Cerebellar nuclear complex (tissue), 1 donor: Measurements from ENCODE around the gene REXO1.

Experiments used
- DNase-seq, 2 experiments: peaks; one replicate each; lab custom pipeline; 2025; lab: John Stamatoyannopoulos, UW

REXO1 gene

DNA sequence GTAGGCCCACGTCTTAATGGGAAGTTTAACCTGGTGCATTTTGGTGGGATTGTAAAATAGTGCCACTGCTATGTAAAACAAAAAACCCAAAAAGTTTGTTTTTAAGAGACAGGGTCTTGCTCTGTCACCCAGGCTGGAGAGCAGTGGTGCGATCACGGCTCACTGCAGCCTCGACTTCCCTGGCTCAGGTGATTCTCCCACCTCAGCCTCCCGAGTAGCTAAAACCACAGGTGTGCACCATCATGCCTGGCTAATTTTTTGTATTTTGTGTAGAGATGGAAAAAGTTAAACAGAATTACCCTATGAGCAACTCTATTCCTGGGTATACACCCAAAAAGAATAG is 820 bp upstream of the REXO1 start:
- DNase-seq = no peak

DNA sequence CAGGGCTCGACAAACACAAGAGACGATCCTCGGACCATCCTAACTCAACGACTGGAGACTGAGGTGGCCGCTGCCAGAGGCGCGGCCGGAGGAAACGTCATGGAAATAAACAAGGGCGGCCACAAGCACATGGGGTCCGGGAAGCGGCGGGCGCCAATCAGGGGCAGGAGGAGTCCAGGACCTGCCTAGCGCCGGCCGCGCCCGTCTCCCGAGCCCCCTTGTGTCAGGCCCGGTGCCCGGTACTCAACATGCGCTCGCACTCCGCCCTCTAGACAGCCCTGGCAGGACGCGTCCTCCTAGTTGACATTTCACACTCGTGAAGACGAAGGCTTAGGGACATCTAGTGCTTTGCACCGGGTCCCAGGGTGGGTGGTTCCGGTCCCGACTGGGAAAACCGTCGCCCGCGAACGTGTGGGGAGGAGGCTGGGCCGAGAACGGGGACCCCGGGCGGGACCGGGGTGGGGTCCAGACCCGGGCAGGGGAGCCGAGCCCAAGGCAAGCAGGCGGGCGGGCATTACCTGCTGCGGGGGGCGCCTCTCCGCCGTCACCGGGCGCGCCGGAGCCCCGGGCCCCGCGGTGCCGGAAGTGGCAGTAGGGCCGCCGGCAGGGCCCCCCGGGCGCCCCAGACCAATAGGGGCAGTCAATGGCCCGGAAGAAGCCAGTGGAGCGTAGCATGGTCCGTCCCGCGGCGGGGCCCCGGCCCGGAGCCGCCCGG is 442 bp downstream of the REXO1 start:
- DNase-seq = no peak

DNA sequence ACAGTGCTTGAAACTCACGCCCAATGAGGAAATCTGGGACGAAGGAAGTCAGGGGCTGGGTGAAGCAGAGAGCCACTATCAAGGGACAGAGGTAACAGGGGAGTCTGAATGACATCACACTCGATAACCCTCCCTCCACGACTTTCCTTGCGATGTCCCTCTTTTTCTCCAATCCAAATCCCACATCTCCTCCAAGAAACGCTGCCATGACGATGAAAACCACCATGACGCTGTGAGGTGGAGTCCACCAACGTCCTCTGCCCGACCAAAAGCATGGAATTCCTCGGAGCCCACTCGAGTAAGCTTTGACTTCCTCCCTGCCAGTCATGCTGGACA is 967 bp downstream of the REXO1 start:
- DNase-seq = no peak

DNA sequence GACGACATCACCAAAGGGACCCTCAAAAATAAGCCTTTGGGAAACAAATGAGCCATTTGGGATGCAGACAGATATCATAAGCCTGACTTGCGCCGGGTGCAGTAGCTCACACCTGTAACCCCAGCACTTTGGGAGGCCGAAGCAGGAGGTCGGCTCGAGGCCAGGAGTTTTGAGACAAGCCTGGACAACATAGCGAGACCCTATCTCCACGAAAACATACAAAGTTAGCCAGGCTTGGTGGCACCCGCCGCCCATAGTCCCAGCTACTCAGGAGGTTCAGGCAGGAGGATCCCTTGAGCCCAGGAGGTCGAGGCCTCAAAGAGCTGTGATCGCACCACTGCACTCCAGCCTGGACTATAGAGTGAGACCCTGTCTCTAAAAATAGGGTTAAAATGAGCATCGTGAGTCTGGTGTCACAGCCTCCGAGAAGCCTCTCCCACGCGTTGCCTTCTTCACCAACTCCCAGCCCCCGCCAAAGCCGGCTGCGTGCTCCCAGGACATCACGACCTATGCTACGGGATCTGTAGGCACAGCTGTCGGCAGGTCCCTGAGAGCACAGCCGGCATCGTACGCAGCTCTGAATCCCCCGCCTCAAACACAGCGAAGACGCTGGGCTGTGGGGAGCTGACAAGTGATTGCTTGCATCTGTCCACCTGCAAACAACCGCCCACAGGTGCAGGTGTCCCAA is 1.6 kb downstream of the REXO1 start:
- no peak for DNase-seq

DNA sequence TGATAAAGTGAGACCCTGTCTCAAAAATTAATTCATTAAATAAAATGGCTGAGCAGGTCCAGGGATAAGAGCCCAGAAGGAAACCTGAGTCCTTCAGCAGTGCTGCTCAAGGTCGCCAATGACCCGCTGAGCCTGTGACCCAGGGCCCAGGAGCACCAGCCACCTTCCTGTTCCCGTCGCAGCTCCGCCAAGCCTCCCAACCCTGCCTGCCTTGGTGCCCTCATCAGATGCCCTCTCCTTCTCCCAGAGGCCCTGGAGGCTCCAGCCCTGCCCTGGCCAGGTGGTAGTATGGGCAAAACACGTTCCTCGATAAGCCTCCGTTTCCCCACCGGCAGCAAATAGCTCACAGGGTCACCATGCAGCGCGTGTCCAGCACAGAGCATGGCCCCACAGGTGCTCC is 2.6 kb downstream of the REXO1 start:
- no peak for DNase-seq

DNA sequence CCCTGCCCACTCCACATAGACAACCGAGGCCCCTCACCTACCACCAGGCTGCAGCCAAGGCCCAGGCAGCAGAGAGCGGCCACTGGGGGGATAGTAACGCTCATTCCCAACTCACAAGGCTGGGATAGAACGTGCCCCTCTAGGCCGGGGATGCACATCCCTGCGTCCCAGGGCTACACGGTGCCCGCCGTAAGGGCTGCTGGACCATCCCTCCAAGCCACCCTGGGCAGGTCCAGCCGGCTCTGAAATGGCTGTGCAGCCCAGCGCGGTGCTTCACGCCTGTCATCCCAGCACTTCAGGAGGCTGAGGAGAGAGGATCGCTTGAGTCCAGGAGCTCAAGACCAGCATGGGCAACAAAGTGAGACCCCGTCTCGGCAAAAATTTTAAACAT is 3.2 kb downstream of the REXO1 start:
- DNase-seq = no peak

DNA sequence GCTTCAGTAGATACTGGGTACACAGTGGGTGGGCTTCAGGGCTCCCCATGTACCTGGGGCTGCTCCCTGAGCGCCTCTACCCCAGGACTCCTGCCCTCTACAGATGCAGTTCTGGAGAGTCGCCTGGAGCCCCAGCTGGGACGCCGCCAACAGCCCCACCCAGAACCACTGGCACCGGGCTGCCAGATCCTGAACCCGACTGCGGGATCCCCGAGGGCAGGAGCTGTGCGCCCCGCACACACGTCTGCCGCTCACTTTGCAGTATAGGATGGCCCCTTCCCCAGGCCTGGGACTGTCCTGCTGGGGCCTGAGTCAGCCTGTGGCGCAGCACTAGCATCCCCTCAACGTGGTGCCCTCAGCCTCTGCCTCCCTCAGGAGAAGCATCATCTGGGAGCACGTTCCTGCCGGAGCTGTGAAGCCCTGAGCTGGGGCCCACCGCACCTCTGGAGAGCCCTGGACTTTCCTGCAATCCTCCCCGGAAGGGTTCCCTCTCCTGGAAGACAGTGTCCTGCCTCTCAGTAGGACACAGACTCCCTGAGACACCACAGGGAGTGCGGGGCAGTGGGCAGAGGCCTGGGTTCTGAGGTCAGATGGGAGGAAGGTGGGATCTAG is 3.7 kb downstream of the REXO1 start:
- DNase-seq = no peak

DNA sequence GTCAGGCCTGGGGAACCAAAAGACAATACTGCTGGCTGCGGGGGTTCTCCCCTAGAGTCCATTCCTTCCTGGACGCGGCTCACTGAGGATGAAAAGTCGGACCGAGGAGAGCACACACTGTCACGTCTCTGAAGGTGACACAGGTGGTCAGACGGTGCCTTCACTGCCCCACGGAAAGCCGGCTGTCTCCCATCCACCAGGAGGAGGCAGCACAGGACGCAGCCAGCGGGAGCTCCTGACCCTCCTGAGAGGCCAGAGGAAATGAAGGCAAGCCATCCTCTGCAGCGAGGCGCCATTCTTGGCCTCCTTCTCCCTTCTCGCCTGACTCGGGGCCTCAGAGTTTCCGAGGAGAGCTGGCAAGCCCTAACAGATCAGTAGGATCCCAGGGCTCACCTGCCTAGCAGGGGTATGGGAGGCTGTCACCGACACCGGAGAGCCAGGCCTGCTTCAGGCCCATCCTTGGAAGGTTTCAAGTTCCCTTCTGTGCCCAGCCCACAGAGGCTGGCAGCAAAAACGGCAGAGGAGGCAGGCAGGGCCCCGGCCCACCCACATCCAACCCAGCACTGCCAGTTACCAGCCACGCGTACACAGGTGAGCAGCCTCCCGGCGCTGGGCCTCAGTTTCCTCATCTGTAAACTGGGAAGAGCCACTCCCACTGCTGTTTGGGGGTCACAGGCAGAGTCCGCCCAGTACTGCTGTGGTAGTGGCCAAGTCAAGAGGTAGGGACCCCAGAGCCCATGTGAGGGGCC is 4.5 kb downstream of the REXO1 start:
- DNase-seq = no peak

DNA sequence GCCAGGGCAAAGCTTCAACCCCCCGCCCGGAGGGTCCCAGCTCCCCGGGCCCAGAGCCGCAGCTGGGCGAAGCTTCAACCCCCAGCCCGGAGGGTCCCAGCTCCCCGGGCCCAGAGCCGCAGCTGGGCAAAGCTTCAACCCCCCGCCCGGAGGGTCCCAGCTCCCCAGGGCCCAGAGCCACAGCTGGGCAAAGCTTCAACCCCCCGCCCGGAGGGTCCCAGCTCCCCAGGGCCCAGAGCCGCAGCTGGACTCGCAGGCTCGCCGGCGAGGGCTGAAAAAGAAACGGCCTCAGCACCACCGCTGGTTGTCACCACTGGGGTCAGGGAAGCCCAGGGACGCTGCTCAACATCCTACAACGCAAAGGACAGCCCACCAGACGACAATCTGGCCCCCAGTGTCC is 5.2 kb downstream of the REXO1 start:
- DNase-seq = no peak

DNA sequence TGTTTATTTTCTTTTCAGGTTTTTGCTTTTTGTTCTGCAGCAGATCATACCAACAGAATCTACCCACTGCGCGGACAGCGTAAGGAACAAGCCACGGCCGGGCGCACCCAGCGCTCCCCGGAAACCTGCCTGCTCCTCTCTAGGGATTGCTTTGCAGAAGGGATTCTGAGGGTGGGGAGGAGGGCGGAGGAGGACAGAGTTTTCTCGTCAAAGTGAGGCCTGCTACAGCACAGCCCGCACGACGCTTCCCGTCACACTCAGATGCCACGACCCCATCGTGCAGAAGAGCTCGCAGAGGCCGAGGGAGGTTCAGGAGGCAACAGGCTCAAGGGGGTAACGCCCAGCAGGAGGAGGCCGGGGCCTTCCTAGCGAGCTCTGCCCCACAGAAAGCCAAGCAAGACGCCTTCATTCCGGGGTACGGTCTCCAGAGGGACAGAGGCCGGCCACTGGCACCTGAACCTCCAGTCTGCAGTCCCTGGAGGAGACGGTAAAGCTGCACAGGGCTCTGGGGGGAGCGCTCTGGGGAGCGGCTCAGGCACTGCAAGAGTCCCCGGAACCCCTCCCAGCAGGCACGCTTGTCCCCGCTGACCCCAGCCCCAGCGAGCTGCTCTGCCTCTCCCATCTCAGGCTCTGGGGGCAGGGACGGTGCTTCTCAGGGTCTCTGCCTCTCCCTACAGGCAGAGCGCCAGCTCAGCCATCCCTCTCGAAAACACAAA is 6.9 kb downstream of the REXO1 start:
- DNase-seq = no peak

DNA sequence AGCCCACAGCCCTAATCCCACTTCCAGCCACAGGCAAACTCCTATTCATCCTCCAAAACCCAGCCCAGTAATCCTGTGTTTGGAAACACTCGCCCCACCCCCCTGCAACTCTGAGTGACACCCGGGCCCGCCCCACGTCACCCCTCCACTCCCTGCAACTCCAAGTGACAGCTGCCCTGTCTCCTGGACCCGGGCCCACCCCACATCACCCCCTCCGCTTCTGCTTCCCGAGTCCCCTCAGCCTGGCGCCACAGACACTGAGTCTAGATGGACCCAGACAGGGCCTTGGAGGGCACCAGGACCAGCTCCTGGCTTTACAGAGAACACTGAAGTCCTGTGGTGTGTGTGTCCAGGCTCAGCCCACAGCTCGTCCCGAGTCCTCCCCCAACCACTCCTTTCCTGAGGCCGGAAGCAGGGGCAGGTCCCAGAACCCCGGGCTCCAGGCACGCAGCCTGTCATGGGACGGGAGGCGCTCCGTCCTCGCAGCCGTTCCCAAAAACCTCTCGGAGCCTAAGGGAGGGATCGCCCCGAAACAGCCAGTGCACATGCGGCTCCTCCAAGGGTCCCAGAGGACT is 7.7 kb downstream of the REXO1 start:
- no peak for DNase-seq

DNA sequence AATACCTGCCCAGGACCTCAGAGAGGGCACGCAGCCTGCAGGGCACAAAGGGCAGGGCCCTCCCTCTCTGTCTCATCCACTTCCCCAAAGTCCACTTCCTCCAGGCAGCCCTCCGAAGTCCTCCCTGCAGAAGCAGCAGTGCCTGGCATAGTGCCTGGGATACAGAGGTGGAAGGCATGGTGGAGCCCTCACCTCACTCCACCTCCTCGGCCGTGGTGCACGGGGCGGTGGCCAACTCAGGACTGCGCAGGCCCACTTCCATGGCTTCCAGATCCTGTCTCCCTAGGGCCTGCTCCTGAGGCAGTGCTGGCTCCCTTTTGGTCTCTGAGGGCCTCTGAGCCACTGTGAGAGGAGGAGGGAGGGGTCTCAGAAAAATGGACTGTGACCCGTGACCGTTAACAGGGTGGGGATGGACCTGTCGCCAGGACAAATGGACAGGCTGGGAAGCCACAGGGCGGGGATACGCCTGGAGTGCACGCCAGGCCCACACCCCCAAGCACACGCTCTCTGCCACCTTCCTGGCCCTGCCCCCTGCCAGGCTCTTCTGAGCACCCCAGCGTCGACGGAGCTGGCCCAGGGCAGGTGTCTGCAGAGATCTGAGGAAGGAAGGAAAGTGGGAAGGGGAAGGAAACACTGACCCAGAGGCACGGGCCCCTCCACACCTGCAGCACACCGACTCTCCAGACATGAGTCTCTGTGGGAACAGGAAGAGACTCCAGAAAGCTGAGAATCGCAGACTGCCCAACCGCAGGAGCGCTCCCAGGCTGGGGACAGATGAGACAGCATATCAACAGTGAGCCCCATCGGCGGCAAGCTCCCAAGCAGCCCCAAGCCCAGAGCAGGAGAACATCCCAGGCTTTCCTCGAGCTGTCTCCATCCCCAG is 8.4 kb downstream of the REXO1 start:
- DNase-seq = no peak

DNA sequence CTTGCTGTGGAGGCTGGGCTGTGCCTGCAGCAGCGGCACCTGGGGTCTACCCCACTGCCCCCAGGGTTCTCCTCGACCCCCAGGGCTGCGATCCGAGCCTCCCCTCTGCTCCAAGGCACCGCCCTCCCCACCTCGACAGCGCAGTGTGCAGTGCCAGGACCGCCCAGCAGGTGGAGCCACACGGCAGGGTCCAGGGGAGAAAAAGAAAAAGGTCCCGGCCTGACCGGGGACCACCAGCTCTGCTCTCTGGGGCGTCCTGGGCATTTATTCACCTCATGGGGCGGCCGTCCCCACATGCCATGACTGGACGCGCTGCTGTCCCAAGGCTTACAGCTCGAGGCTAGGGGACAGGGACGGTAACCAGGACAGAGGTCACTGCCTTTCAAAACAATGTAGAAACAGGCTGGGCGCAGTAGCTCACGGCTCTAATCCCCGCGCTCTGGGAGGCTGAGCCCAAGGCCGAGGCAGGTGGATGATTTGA is 10.6 kb downstream of the REXO1 start:
- DNase-seq = no peak

DNA sequence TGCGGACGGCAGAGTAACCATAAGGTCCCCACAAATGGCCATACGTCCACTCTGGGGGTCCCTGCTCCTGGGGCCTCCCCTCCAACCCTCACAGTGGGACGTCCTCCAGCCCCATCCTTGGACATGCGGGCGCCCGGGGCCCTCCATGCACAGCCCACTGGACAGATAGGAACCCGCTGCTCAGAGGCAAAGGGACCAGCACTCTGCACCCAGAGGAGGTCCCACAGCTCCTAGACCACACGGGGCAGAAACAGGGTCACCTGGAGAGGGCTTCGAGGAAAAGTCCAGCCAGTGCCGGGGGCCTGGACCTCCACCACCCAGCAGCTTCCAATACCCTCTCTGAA is 11.1 kb downstream of the REXO1 start:
- DNase-seq = no peak

DNA sequence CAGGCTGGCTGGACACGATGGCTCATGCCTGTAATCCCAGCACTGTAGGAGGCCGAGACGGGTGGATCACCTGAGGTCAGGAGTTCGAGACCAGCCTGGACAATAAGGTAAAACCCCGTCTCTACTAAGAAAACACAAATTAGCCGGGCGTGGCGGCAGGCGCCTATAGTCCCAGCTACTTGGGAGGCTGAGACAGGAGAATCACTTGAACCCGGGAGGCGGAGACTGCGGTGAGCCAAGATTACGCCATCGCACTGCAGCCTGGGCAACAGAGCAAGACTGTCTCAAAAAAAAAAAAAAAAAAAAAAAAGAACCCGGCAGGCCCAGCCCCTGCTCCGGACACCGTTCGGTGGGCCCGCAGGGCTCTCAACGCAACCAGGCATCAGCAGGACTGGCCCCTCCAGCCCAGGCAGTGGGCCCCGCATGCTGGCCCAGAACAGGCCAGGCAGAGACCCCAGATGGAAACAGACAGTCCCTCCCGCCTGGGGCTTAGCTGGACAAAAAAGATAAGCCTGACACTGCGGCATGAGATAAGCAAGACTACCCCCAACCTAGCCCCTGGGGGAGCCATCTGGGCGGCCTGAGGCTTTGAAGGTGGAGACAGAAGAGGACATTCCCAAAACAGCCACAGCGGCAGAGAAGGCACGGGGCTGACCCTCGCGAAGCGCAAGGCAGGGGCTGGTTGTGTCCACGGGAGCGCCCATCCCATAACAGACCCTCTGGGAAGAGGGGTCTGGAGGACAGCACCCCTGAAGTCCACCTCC is 11.6 kb downstream of the REXO1 start:
- no peak for DNase-seq

DNA sequence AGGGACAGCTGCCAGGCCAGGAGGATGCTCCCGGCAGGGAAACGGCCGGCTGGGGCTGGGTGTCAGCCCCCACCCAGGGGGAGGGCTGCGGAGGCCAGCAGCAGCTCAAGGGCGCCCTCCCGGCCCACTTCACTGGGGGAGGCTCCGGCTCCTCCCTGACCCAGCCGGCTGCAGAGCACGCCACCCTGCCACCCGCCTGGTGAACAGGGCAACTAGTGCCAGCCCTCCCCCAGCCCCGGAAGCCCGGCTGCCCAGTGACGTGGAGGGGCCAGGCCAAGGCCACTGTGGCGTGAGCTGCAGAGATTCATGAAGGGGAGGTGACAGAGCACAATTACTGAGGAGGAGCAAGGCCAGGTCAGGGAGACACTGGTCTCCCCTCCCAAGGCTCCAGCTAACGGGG is 14.7 kb downstream of the REXO1 start:
- DNase-seq = no peak

DNA sequence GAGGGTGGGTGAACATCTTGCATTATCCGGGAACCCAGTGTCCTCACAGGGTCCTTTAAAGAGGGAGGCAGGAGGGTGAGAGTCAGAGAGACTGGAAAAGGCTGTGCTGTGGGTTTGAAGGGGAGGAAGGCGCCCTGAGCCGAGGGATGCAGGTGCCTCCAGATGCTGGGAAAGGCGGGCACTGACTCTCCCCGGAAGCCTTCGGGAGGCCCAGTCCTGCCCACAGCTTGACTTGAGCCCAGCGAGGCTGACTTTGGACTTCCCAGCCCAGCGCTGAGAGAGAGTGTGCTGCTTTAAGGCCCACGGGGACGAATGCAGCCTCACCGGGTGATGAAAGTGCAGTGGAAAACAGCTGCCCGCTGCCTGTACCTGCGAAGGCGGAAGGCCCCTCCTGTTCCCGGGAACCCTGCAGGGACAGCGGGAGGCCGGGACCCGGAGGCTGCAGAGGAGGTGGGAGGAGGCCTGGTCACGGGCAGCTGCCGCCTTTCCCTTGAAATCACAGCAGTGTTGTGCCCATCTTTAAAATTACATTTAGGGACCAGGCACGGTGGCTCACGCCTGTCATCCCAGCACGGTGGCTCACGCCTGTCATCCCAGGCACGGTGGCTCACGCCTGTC is 16.1 kb downstream of the REXO1 start:
- DNase-seq = no peak

DNA sequence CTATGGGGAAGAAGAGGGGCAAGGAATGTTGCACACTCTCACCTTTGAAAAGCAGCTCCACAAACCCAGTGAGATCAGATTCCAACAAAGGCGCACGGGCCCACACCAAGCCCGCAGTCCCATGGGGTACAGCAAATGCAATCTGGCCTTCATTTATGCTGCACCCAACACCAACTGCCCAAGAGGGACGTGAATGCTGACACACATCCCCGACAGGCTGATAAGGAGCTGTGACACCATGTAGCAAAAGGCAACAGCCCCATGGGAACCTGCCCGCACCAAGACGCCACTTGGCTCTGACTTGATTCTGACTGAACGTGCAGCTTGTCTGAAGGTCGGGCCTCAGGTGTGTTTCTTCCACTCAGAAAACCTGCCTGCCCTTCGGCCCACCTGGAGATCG is 17.3 kb downstream of the REXO1 start:
- DNase-seq = no peak

DNA sequence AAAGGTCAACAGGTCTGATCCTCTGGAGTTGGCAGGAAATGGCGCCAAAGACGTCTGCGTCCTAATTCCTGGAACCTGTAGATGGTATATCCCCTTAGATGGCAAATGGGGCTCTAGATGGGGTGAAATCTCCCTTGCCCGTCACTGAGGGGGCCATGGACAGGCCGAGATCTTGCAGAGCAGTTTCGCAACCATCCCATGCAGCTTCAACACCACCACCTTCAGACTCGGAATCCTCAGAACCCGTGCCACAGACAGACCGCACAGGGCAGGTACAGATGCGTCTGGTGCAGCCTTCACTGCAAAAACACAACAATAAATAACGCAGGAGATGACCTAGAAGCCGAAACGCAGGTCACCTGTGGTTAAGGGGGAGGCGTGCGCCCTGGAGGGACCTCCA is 17.7 kb downstream of the REXO1 start:
- DNase-seq = no peak

DNA sequence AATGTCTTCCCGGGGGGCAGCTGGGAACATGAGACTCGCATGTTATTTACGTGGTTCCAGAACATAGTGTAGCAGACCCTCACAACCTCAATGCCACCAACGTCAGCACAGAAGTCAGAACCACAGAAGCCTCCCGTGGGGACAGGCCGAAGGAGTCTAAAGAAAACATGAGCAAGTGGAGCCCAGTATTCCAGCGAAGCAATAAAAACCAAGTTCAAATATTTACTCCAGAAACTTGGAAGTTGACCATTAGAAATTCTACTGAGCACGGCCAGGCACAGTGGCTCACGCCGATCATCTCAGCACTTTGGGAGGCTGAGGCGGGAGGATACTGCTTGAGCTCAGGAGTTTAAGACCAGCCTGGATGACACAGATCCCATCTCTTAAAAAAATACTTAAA is 18.3 kb downstream of the REXO1 start:
- no peak for DNase-seq
